IMR-90 (cell line): ENCODE results near the gene PPFIA1. TPM values are rescaled to one million over a fixed set of nuclear protein-coding genes. Genes with fewer than 3 reads are reported as not detected.

Experiments
- ATAC-seq: fragments of 200-7000 bp; cut with Tn5 transposase; 2 replicates; pipeline ENCODE4 v1.9.1; 2020; ENCODE audit warnings: low read depth, mild to moderate bottlenecking, moderate library complexity
- BruUV-seq: library from RNA; stranded (reverse); fragments of 400-500 nt; replicated peaks from 2 replicates; lab custom pipeline; 2021; lab: Mats Ljungman, UMichigan
- CTCF ChIA-PET: fragments of 300-600 bp; formaldehyde crosslinking; extraction: SDS; loops from one replicate; lab custom pipeline; 2021; ENCODE audit warnings: antibody characterized with exemption; lab: Yijun Ruan, JAX
- POLR2A ChIA-PET: fragments of 300-600 bp; sonication (Branson Sonifier 250); formaldehyde crosslinking; loops from one replicate; lab custom pipeline; 2022; ENCODE audit warnings: antibody characterized with exemption; ENCODE audit not compliant: unreplicated experiment; lab: Charles Lee
- DNase-seq: peaks from one replicate; pipeline ENCODE4 v3.0.0; 2013
- H2AFZ ChIP-seq: replicated peaks from 2 replicates; pipeline ENCODE3; 2013; ENCODE audit warnings: low read length, mild to moderate bottlenecking; ENCODE audit not compliant: poor library complexity
- H2AK5ac ChIP-seq: 2 replicates; pipeline ENCODE4 v1.6.1; 2013; ENCODE audit warnings: low read depth, low read length, inconsistent platforms
- H2AK9ac ChIP-seq: replicated peaks from 2 replicates; pipeline ENCODE3; 2013; ENCODE audit warnings: mild to moderate bottlenecking, low read depth, low read length, moderate library complexity; ENCODE audit not compliant: poor library complexity
- H2BK120ac ChIP-seq: 2 replicates; pipeline ENCODE4 v1.6.1; 2013; ENCODE audit warnings: low read depth, low read length, inconsistent platforms
- H2BK15ac ChIP-seq: 3 replicates; pipeline ENCODE4 v1.6.1; 2013; ENCODE audit warnings: low read depth, low read length, inconsistent platforms
- H2BK20ac ChIP-seq: 2 replicates; pipeline ENCODE4 v1.6.1; 2013; ENCODE audit warnings: low read depth, mild to moderate bottlenecking, inconsistent platforms, low read length, moderate library complexity
- H2BK5ac ChIP-seq: 2 replicates; pipeline ENCODE4 v1.6.1; 2013; ENCODE audit warnings: mild to moderate bottlenecking, low read depth, low read length, inconsistent platforms; ENCODE audit not compliant: poor library complexity, severe bottlenecking
- H3K14ac ChIP-seq: replicated peaks from 2 replicates; pipeline ENCODE4 v1.6.1; 2013; ENCODE audit warnings: low read depth, low read length, inconsistent platforms
- H3K18ac ChIP-seq: 2 replicates; pipeline ENCODE4 v1.6.1; 2013; ENCODE audit warnings: low read depth, low read length, control low read depth
- H3K23ac ChIP-seq: 2 replicates; pipeline ENCODE4 v1.6.1; 2013; ENCODE audit warnings: low read depth, low read length, inconsistent platforms
- H3K27ac ChIP-seq: 2 replicates; pipeline ENCODE4 v1.5.1; 2013; ENCODE audit warnings: mild to moderate bottlenecking, control low read depth, low read length; ENCODE audit not compliant: insufficient read depth
- H3K27me3 ChIP-seq: 2 replicates; pipeline ENCODE4 v1.6.1; 2013; ENCODE audit warnings: low read length; ENCODE audit not compliant: control insufficient read depth, insufficient read depth
- H3K36me3 ChIP-seq: 2 replicates; pipeline ENCODE4 v1.6.1; 2013; ENCODE audit warnings: low read length, mixed read lengths; ENCODE audit not compliant: control insufficient read depth, insufficient read depth
- H3K4ac ChIP-seq: 2 replicates; pipeline ENCODE4 v1.6.1; 2013; ENCODE audit warnings: low read depth, low read length, inconsistent platforms
- H3K4me1 ChIP-seq: 2 replicates; pipeline ENCODE4 v1.6.1; 2013; ENCODE audit warnings: low read length, mixed read lengths; ENCODE audit not compliant: control insufficient read depth, insufficient read depth
- H3K4me2 ChIP-seq: 2 replicates; pipeline ENCODE4 v1.6.1; 2013; ENCODE audit warnings: low read depth, mild to moderate bottlenecking, control low read depth, low read length, moderate library complexity
- H3K4me3 ChIP-seq: 2 replicates; pipeline ENCODE4 v1.5.1; 2013; ENCODE audit warnings: low read depth, mild to moderate bottlenecking, control low read depth, low read length, moderate library complexity; ENCODE audit not compliant: insufficient read depth
- H3K56ac ChIP-seq: 2 replicates; pipeline ENCODE4 v1.6.1; 2013; ENCODE audit warnings: low read length, inconsistent platforms; ENCODE audit not compliant: insufficient read depth; ENCODE audit errors: extremely low read depth
- H3K79me1 ChIP-seq, 2 experiments: 2 replicates each; pipeline ENCODE4 v1.6.1; 2013; ENCODE audit warnings: low read length in 2 of 2, inconsistent platforms in 1 of 2, low read depth in 1 of 2
- H3K9ac ChIP-seq: 2 replicates; pipeline ENCODE4 v1.6.1; 2013; ENCODE audit warnings: low read depth, low read length, control low read depth
- H3K9me1 ChIP-seq: 2 replicates; pipeline ENCODE4 v1.6.1; 2013; ENCODE audit warnings: low read length, inconsistent platforms; ENCODE audit not compliant: insufficient read depth
- H3K9me3 ChIP-seq: 2 replicates; pipeline ENCODE4 v1.6.1; 2013; ENCODE audit warnings: low read length; ENCODE audit not compliant: control insufficient read depth, insufficient read depth
- H4K20me1 ChIP-seq: 2 replicates; pipeline ENCODE4 v1.6.1; 2013; ENCODE audit warnings: low read length, inconsistent platforms; ENCODE audit not compliant: insufficient read depth
- H4K5ac ChIP-seq: 2 replicates; pipeline ENCODE4 v1.6.1; 2013; ENCODE audit warnings: mild to moderate bottlenecking, low read depth, low read length, control low read depth
- H4K8ac ChIP-seq, 2 experiments: 2 replicates each; pipeline ENCODE4 v1.6.1; 2013; ENCODE audit warnings: low read depth in 2 of 2, low read length in 2 of 2, control low read depth in 1 of 2, inconsistent platforms in 1 of 2
- H4K91ac ChIP-seq: 2 replicates; pipeline ENCODE4 v1.6.1; 2013; ENCODE audit warnings: low read depth, low read length, inconsistent platforms; ENCODE audit not compliant: insufficient read depth
- BHLHE40 ChIP-seq: fragments of 150-350 bp; IDR thresholded peaks from 2 replicates; pipeline ENCODE4 v1.6.1; 2016; ENCODE audit warnings: mild to moderate bottlenecking, low read depth, low read length
- CEBPB ChIP-seq: IDR thresholded peaks from 2 replicates; pipeline ENCODE4 v1.6.1; 2012; ENCODE audit warnings: low read depth, low read length, improper control_type of control experiment
- CHD1 ChIP-seq: IDR thresholded peaks from 2 replicates; pipeline ENCODE4 v1.6.1; 2012; ENCODE audit warnings: low read depth, low read length, improper control_type of control experiment
- CTCF ChIP-seq: conservative IDR thresholded peaks from 2 replicates; pipeline ENCODE4 v1.5.1; 2012; ENCODE audit warnings: mild to moderate bottlenecking, low read depth, low read length, improper control_type of control experiment
- ELK1 ChIP-seq: fragments of 150-350 bp; IDR thresholded peaks from 2 replicates; pipeline ENCODE4 v1.6.1; 2016; ENCODE audit warnings: low read depth, mild to moderate bottlenecking, low read length, moderate library complexity, borderline replicate concordance
- FOS ChIP-seq: fragments of 150-350 bp; IDR thresholded peaks from 2 replicates; pipeline ENCODE4 v1.6.1; 2016; ENCODE audit warnings: low read depth, low read length
- MAFK ChIP-seq: IDR thresholded peaks from 2 replicates; pipeline ENCODE4 v1.6.1; 2012; ENCODE audit warnings: low read depth, low read length, improper control_type of control experiment
- MAZ ChIP-seq: IDR thresholded peaks from 2 replicates; pipeline ENCODE4 v1.6.1; 2012; ENCODE audit warnings: low read depth, mild to moderate bottlenecking, low read length, improper control_type of control experiment, moderate library complexity, borderline replicate concordance
- MXI1 ChIP-seq: IDR thresholded peaks from 2 replicates; pipeline ENCODE4 v1.6.1; 2012; ENCODE audit warnings: low read depth, mild to moderate bottlenecking, low read length, moderate library complexity, borderline replicate concordance
- NFE2L2 ChIP-seq: fragments of 150-350 bp; IDR thresholded peaks from 2 replicates; pipeline ENCODE4 v1.6.1; 2016; ENCODE audit warnings: low read depth, mild to moderate bottlenecking, low read length
- POLR2A ChIP-seq: IDR thresholded peaks from 2 replicates; pipeline ENCODE4 v1.6.1; 2012; ENCODE audit warnings: mild to moderate bottlenecking, low read depth, low read length
- RAD21 ChIP-seq: IDR thresholded peaks from 2 replicates; pipeline ENCODE4 v1.6.1; 2012; ENCODE audit warnings: low read length, improper control_type of control experiment
- RCOR1 ChIP-seq: IDR thresholded peaks from 2 replicates; pipeline ENCODE4 v1.6.1; 2012; ENCODE audit warnings: mild to moderate bottlenecking, low read length, improper control_type of control experiment; ENCODE audit not compliant: insufficient replicate concordance
- RFX5 ChIP-seq: IDR thresholded peaks from 2 replicates; pipeline ENCODE4 v1.8.0; 2012; ENCODE audit warnings: low read depth, mild to moderate bottlenecking, low read length, moderate library complexity
- SMC3 ChIP-seq: fragments of 150-350 bp; IDR thresholded peaks from 2 replicates; pipeline ENCODE4 v1.6.1; 2016; ENCODE audit warnings: low read depth, mild to moderate bottlenecking, antibody characterized with exemption, low read length, moderate library complexity
- USF2 ChIP-seq: fragments of 150-350 bp; IDR thresholded peaks from 2 replicates; pipeline ENCODE4 v1.6.1; 2017; ENCODE audit warnings: mild to moderate bottlenecking, antibody characterized with exemption, low read length, low read depth
- WGBS, 2 experiments: methylation state at CpG; one replicate each; pipeline versions ENCODE4 v1.1.5 to v1.1.7; 2013; ENCODE audit warnings: missing lambda C conversion rate in 2 of 2; ENCODE audit not compliant: insufficient read length in 1 of 2; ENCODE audit errors: extremely low coverage in 2 of 2; 5-methylcytosine and 5-hydroxymethylcytosine counted together
- dilution Hi-C: fragments of 300-500 bp; cut with HindIII; formaldehyde crosslinking; loops from one replicate; pipeline ENCODE4 v1.14.3; 2018; ENCODE audit warnings: low sequenced_read_pairs; ENCODE audit not compliant: unreplicated experiment
- in situ Hi-C: fragments of 300-500 bp; cut with MboI; formaldehyde crosslinking; loops from 3 replicates; pipeline ENCODE4 v1.14.3; 2019; ENCODE audit warnings: low sequenced_read_pairs, inconsistent platforms, mixed read lengths
- intact Hi-C: fragments of 100-400 bp; cut with micrococcal nuclease; formaldehyde crosslinking; loops from 2 replicates; pipeline ENCODE4 v1.10.0; 2022
- polyA plus RNA-seq, 3 experiments: library from polyadenylated mRNA; depleted of rRNA; stranded (reverse); fragments of >200 nt; gene quantifications; 2 replicates each; pipeline ENCODE4 v1.2.3, GENCODE V29; 2012; ENCODE audit warnings: low replicate concordance in 1 of 3
- total RNA-seq: library from RNA; depleted of rRNA; stranded (reverse); fragments of >200 nt; gene quantifications from 2 replicates; pipeline ENCODE4 v1.2.3, GENCODE V29; 2012

PPFIA1 gene
- total and polyA plus RNA-seq, 2 of the 4 experiments (the other 2 are of a cell fraction) = 25.6 to 37.2 TPM

GRCh38 chr11:70348608-70349007, 78.1 kb downstream of the PPFIA1 start:
- dilution Hi-C loops = no loop called here
- no peak overlapping the region for H2AK5ac ChIP-seq
- H3K9me3 ChIP-seq = no peaks in the 10 kb centered on the region
- H4K20me1 ChIP-seq = no peaks in the 10 kb centered on the region
- no peak overlapping the region for H3K18ac ChIP-seq
- H3K14ac ChIP-seq = no peak overlapping the region
- no peaks in the 10 kb centered on the region for H3K4me1 ChIP-seq
- no peak overlapping the region for H3K4ac ChIP-seq
- no peak overlapping the region for H2AK9ac ChIP-seq
- H3K23ac ChIP-seq = no peak overlapping the region
- no peak overlapping the region for H3K27ac ChIP-seq
- no peak overlapping the region for H3K4me2 ChIP-seq
- ATAC-seq = no peak
- no peak for DNase-seq
- WGBS, 2 experiments = no CpG with 5 or more reads among the region's 1 CpG
- H2BK5ac ChIP-seq = no peak overlapping the region
- ChIA-PET POLR2A (no interaction called here), CTCF (interaction anchor here (0.6 kb wide), 1 partner anchor 70 kb away, joined by 3 read pairs; no protein-coding TSS in a partner anchor)
- no TSS peak for BruUV-seq
- in situ Hi-C loops = no loop called here
- H2BK15ac ChIP-seq = no peak overlapping the region
- H3K27me3 ChIP-seq = no peaks in the 10 kb centered on the region
- no peak overlapping the region for H4K91ac ChIP-seq
- intact Hi-C loops = no loop called here
- H3K79me1 ChIP-seq = no peaks in the 10 kb centered on the region; a peak in 1 of 4 replicates
- H3K4me3 ChIP-seq = no peak overlapping the region
- H4K8ac ChIP-seq = no peak overlapping the region
- no peak overlapping the region for H2BK20ac ChIP-seq
- no peak overlapping the region for H3K9ac ChIP-seq
- peaks cover 35% of the 10 kb centered on the region for H3K36me3 ChIP-seq
- no peak overlapping the region for H3K56ac ChIP-seq
- H3K9me1 ChIP-seq = 0 out of 2 replicates have a peak, but pooled peaks cover 2% of the 10 kb centered on the region
- H2AFZ ChIP-seq = no peak overlapping the region
- TF ChIP-seq CTCF = no peak
- TF ChIP-seq RAD21 = no peak
- TF ChIP-seq ELK1 = no peak
- TF ChIP-seq POLR2A = no peak
- TF ChIP-seq CEBPB = no peak
- TF ChIP-seq BHLHE40 = no peak
- no peak for TF ChIP-seq MAZ
- TF ChIP-seq SMC3 = no peak
- no peak for TF ChIP-seq MAFK
- TF ChIP-seq CHD1 = no peak
- TF ChIP-seq MXI1 = no peak
- no peak for TF ChIP-seq RFX5
- no peak for TF ChIP-seq RCOR1
- TF ChIP-seq FOS = no peak
- no peak for TF ChIP-seq NFE2L2
- TF ChIP-seq USF2 = no peak
- H2BK120ac ChIP-seq = no peak overlapping the region
- no peak overlapping the region for H4K5ac ChIP-seq
